MM.1S (cell line): ENCODE results near the gene IL17RE.

Experiments used
- DNase-seq: peaks from one replicate; pipeline ENCODE4 v3.0.0-alpha.2; 2015
- H2AFZ ChIP-seq: fragments of 300-600 bp; sonication (generic); 2 replicates; pipeline ENCODE4 v1.6.0; 2016; ENCODE audit warnings: antibody characterized with exemption, low read length
- H3F3A ChIP-seq: fragments of 300-600 bp; sonication (generic); 2 replicates; pipeline ENCODE4 v1.6.1; 2016; ENCODE audit warnings: mild to moderate bottlenecking, antibody characterized with exemption, low read length, moderate library complexity, mixed read lengths; ENCODE audit not compliant: insufficient read depth
- H3K27ac ChIP-seq: fragments of 300-600 bp; sonication (generic); 2 replicates; pipeline ENCODE4 v1.5.1; 2016; ENCODE audit warnings: mild to moderate bottlenecking, low read length
- H3K27me3 ChIP-seq: fragments of 300-600 bp; sonication (generic); replicated peaks from 2 replicates; pipeline ENCODE4 v1.6.0; 2016; ENCODE audit warnings: low read length; ENCODE audit not compliant: insufficient read depth
- H3K36me3 ChIP-seq: fragments of 300-600 bp; sonication (generic); replicated peaks from 2 replicates; pipeline ENCODE4 v1.6.1; 2016; ENCODE audit warnings: mild to moderate bottlenecking, low read length, mixed read lengths; ENCODE audit not compliant: insufficient read depth
- H3K4me1 ChIP-seq: fragments of 300-600 bp; sonication (generic); 2 replicates; pipeline ENCODE4 v1.6.1; 2016; ENCODE audit warnings: low read length, mixed read lengths
- H3K4me2 ChIP-seq: fragments of 300-600 bp; sonication (generic); 2 replicates; pipeline ENCODE4 v1.6.0; 2016; ENCODE audit warnings: low read depth, low read length
- H3K4me3 ChIP-seq: fragments of 300-600 bp; sonication (generic); 2 replicates; pipeline ENCODE4 v1.5.1; 2016; ENCODE audit warnings: low read length, mixed read lengths
- H3K79me2 ChIP-seq: fragments of 300-600 bp; sonication (generic); 2 replicates; pipeline ENCODE4 v1.6.1; 2016; ENCODE audit warnings: mixed run types, low read length, mixed read lengths
- H3K9ac ChIP-seq: fragments of 300-600 bp; sonication (generic); 2 replicates; pipeline ENCODE4 v1.6.1; 2016; ENCODE audit warnings: low read length, mixed read lengths
- H3K9me2 ChIP-seq: fragments of 300-600 bp; sonication (generic); replicated peaks from 2 replicates; pipeline ENCODE4 v1.6.1; 2016; ENCODE audit warnings: mild to moderate bottlenecking, low read length, mixed read lengths; ENCODE audit not compliant: insufficient read depth
- H3K9me3 ChIP-seq: fragments of 300-600 bp; sonication (generic); replicated peaks from 2 replicates; pipeline ENCODE4 v1.6.1; 2016; ENCODE audit warnings: mild to moderate bottlenecking, low read length, mixed read lengths; ENCODE audit not compliant: insufficient read depth
- H4K20me1 ChIP-seq: fragments of 300-600 bp; sonication (generic); 2 replicates; pipeline ENCODE4 v1.6.1; 2016; ENCODE audit warnings: mild to moderate bottlenecking, low read length, moderate library complexity, mixed read lengths; ENCODE audit not compliant: insufficient read depth
- CTCF ChIP-seq: fragments of 300-600 bp; sonication (generic); IDR thresholded peaks from 2 replicates; pipeline ENCODE4 v1.5.1; 2016; ENCODE audit warnings: antibody characterized with exemption, low read length, mixed read lengths
- EZH2 ChIP-seq: fragments of 300-600 bp; sonication (generic); optimal IDR thresholded peaks from 2 replicates; pipeline ENCODE3; 2017; ENCODE audit warnings: low read depth, mild to moderate bottlenecking, antibody characterized with exemption, low read length, mixed read lengths
- EZH2phosphoT487 ChIP-seq: fragments of 300-600 bp; sonication (generic); IDR thresholded peaks from 2 replicates; pipeline ENCODE4 v1.6.1; 2018; ENCODE audit warnings: antibody characterized with exemption, low read length

IL17RE gene

GRCh38 chr3:9912294-9912935 lies 9.8 kb downstream of the IL17RE start:
- H3K4me2 ChIP-seq = no peak overlapping the region

GRCh38 chr3:9913601-9914000 lies 11.0 kb downstream of the IL17RE start:
- Histone ChIP-seq H3K9me3 (no peaks in the 10 kb centered on the region), H4K20me1 (no peaks in the 10 kb centered on the region), H2AFZ (no peak overlapping the region), H3K9me2 (no peaks in the 10 kb centered on the region), H3F3A (no peaks in the 10 kb centered on the region), H3K27me3 (no peaks in the 10 kb centered on the region), H3K4me1 (peaks cover 5% of the 10 kb centered on the region; the same call in 1 of the 2 replicates), H3K9ac (no peak overlapping the region), H3K27ac (no peak overlapping the region), H3K4me2 (no peak overlapping the region), H3K36me3 (no peaks in the 10 kb centered on the region), H3K79me2 (no peaks in the 10 kb centered on the region), H3K4me3 (no peak overlapping the region)
- DNase-seq = no peak
- no peak for TF ChIP-seq CTCF
- no peak for TF ChIP-seq EZH2phosphoT487

More at GRCh38 chr3:9912294-9912935, 9.8 kb downstream of the IL17RE start:
- no peak overlapping the region for H2AFZ ChIP-seq
- no peaks in the 10 kb centered on the region for H3K79me2 ChIP-seq
- H3K36me3 ChIP-seq = no peaks in the 10 kb centered on the region
- H3K9ac ChIP-seq = no peak overlapping the region
- no peaks in the 10 kb centered on the region for H4K20me1 ChIP-seq
- no peak overlapping the region for H3K27ac ChIP-seq
- DNase-seq = no peak
- H3K4me1 ChIP-seq = peaks cover 5% of the 10 kb centered on the region; the same call in 1 of the 2 replicates
- H3K9me3 ChIP-seq = no peaks in the 10 kb centered on the region
- no peak overlapping the region for H3K4me3 ChIP-seq
- no peaks in the 10 kb centered on the region for H3K9me2 ChIP-seq
- H3F3A ChIP-seq = no peaks in the 10 kb centered on the region
- TF ChIP-seq EZH2 (no peak), CTCF (no peak), EZH2phosphoT487 (no peak)
- H3K27me3 ChIP-seq = no peaks in the 10 kb centered on the region

- H3K79me2 ChIP-seq = no peaks in the 10 kb centered on the region
- H3K4me3 ChIP-seq = no peak overlapping the region
- H3K27ac ChIP-seq = no peak overlapping the region
- no peaks in the 10 kb centered on the region for H3K9me2 ChIP-seq
- peaks cover 5% of the 10 kb centered on the region; the same call in 1 of the 2 replicates for H3K4me1 ChIP-seq
- no peak for TF ChIP-seq EZH2phosphoT487
- TF ChIP-seq CTCF = no peak
- TF ChIP-seq EZH2 = no peak
- H3K36me3 ChIP-seq = no peaks in the 10 kb centered on the region
- no peaks in the 10 kb centered on the region for H3K27me3 ChIP-seq
- no peak for DNase-seq
- no peak overlapping the region for H3K9ac ChIP-seq
- no peaks in the 10 kb centered on the region for H3F3A ChIP-seq
- no peak overlapping the region for H2AFZ ChIP-seq
- no peaks in the 10 kb centered on the region for H4K20me1 ChIP-seq
- no peak overlapping the region for H3K4me2 ChIP-seq
- no peaks in the 10 kb centered on the region for H3K9me3 ChIP-seq
These were observed 11.4 kb downstream of the IL17RE start for GRCh38 chr3:9914011-9914410.
